ENCODE data around the gene MYO1A.

MYO1A gene

GRCh38 chr12:57012600-57013465, 37.1 kb downstream of the MYO1A start:
- no peak for DNase-seq

- no peak for DNase-seq
Measured at GRCh38 chr12:57011438-57012424, 38.2 kb downstream of the MYO1A start.

GRCh38 chr12:57010627-57011247, 39.2 kb downstream of the MYO1A start:
- DNase-seq: no peak

- no peak for DNase-seq
Measured at GRCh38 chr12:57009949-57010626, 39.8 kb downstream of the MYO1A start.

- no peak for DNase-seq
Measured at GRCh38 chr12:57008178-57008577, 41.8 kb downstream of the MYO1A start.

GRCh38 chr12:57006809-57007475, 43.0 kb downstream of the MYO1A start:
- DNase-seq: no peak

GRCh38 chr12:57005980-57006808, 43.7 kb downstream of the MYO1A start, which contains the start of gene ZBTB39:
TSS of gene ZBTB39 (minus strand) at chr12:57006546. CDS start at chr12:57004917, 1,629 bp downstream.
- peak; percentile 88 for DNase-seq

GRCh38 chr12:57004651-57005050, 45.3 kb downstream of the MYO1A start:
- no peak for DNase-seq

GRCh38 chr12:57003395-57003794, 46.5 kb downstream of the MYO1A start:
- DNase-seq: no peak

GRCh38 chr12:57001448-57001906, 48.5 kb downstream of the MYO1A start:
- peak; percentile 94 for DNase-seq

GRCh38 chr12:57000393-57000792, 49.5 kb downstream of the MYO1A start:
- DNase-seq: peak; percentile 50

- peak; percentile 41 for DNase-seq
Measured at GRCh38 chr12:56999456-56999855, 50.5 kb downstream of the MYO1A start.

GRCh38 chr12:56998981-56999380, 50.9 kb downstream of the MYO1A start:
- DNase-seq: peak; percentile 70

- peak; percentile 40 for DNase-seq
Measured at GRCh38 chr12:56998316-56998715, 51.6 kb downstream of the MYO1A start.

GRCh38 chr12:56996793-56997545, 53.0 kb downstream of the MYO1A start:
- DNase-seq: peak; percentile 41

GRCh38 chr12:56995930-56996496, 53.9 kb downstream of the MYO1A start:
- DNase-seq: peak; percentile 40

GRCh38 chr12:56995201-56995929, 54.6 kb downstream of the MYO1A start:
- peak; percentile 46 for DNase-seq

GRCh38 chr12:56994231-56994746, 55.6 kb downstream of the MYO1A start:
- DNase-seq: no peak

GRCh38 chr12:56993346-56993745, 56.6 kb downstream of the MYO1A start:
- DNase-seq: peak; percentile 37

Measured in activated CD8-positive, alpha-beta memory T cell treated with anti-CD3 and anti-CD28 coated beads, Interleukin-2, amount 50 U/mL, for 48 hours (primary cell).